HG02588 (cell line): ENCODE data around the gene CAPN14.

Source experiments
- ATAC-seq: cut with Tn5 transposase; IDR thresholded peaks from one replicate; pipeline ENCODE4 v1.9.1; 2021; ENCODE audit warnings: mild to moderate bottlenecking, moderate library complexity; ENCODE audit not compliant: unreplicated experiment

The CAPN14 gene

DNA sequence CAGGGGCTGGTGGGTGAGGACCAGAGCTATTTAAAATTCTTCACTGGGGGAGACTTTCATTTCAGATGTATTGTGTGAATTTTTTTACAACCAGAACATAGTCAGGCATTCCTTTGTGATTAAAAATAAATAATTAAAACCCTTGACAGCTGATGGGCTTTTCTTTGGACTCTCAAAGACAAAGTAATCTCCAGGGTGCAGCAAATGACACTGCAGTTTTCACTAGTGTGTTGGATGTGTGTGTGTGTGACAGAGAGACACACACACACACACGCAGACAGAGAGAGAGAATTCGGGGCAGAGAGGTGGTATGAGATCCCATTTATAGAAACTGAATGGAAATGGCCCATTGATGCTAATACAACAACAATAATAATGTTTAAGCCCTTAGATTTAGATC is 68.8 kb downstream of the CAPN14 start:
- ATAC-seq: no peak

DNA sequence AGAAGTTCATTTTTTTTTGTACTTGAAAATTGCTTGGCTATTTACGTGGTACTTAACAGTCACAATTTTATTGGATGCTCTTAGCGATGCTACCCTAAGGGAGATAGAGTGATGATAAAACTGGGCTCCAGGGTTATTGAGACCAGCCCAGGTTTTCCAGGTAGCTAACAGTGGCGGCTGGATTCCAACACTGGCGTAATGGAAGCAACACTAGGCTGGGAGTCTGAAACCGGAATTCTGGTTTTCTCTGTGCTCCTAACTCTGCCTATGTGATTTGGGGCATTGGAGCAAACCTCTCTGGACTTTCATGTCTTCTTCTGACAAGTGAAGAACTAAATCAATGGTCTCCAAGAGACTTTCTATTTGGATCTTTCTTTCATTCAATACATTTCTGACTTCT is 69.7 kb downstream of the CAPN14 start:
- ATAC-seq: no peak

GRCh38 chr2:31142110-31142509 is 75.2 kb downstream of the CAPN14 start:
- no peak for ATAC-seq

DNA sequence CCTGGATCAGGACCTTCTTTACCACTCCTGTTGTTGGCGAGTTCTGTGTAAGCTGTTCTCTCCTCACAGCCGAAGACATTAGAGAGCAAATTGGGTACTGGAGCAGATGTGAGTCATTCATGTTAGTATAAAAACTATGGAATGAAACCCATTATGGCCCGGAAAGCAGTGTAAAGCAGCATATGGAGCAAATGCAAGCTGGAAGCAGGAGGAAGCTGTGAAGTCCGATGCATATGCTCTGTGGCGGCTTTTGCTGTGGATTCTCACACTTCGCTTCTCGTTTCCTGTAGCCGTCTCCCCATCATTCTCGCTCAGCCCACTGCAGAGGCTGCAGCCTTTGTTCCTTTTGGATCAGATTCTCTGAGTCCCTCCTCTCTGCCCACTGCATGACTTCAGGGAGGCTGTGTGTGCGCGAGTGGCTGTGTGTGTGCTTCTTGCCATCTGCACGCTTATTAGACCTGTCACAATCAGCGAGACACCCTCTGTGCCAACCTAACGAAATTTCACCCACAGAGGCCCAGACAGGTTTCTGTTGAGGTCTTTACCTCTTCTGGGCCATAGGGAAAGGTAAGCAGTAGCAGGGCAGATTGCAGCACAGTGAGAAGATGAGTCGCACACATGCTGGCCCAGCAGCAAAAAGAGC is 75.8 kb downstream of the CAPN14 start:
- no peak for ATAC-seq

- no peak for ATAC-seq
Observed at GRCh38 chr2:31140151-31140550, 77.2 kb downstream of the CAPN14 start.

DNA sequence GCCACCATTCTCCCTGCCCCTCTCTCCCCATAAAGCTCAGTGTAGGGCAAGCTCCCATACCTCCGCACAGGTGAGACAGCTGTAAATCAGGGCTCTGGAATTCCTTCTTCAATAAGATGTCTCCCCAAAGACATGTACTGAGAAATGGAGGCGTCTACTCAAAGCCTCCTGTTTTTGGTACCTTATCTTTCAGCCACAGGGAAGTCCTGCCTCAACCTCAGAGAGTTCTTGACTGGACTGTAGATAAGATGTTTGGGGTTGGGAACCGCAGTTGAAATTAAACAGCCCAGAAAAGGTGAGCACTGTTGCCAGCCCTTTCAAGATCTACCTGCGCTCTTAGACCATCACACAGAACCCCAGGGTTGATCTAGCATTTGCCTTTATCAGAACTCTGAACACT is 77.6 kb downstream of the CAPN14 start:
- ATAC-seq: no peak

GRCh38 chr2:31138037-31138962 is 79.0 kb downstream of the CAPN14 start, which contains the start of gene GALNT14:
GALNT14 (minus strand) TSS chr2:31138440; CDS start chr2:31138086, 354 bp downstream.
- peak; percentile 43 for ATAC-seq

- ATAC-seq: peak; percentile 12
Observed at GRCh38 chr2:31137211-31138036, 79.9 kb downstream of the CAPN14 start.

GRCh38 chr2:31136732-31137131 is 80.6 kb downstream of the CAPN14 start:
- no peak for ATAC-seq

DNA sequence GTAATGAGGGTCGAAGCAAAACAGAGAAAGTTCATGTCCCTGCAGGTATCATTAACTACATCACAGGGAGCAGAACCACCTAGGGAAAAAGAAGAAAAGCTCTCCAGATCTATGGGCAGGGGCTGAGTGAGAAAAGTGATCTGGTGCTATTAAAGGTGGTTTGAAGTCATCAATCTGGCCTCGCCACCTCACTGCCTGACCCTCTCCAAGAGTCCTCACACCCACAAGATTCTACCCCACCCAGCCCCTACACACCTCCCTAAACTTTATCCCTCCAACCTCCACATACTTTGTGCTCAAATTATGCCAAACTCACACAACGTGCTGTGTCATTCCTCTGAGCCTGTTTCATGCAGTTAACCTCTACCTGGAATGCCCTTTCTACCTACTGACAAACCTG is 81.3 kb downstream of the CAPN14 start:
- ATAC-seq: no peak

- no peak for ATAC-seq
Observed at GRCh38 chr2:31134480-31134879, 82.8 kb downstream of the CAPN14 start.

DNA sequence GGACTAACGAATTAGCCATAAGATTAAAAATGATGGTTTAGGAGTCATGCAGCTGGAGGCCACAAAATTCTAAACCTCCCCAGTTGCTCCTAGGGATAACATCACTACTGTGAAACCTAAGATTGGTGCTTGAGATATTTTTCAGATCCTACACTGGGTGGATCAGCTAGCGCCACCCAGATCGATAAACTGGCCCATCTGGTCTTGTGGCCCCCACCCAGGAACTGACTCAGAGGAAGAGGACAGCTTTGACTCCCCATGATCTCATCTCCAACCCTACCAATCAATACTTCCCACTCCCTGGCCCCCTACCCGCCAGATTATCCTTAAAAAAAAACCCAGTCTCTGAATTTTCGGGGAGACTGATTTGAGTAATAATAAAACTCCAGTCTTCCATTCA is 84.5 kb downstream of the CAPN14 start:
- no peak for ATAC-seq

DNA sequence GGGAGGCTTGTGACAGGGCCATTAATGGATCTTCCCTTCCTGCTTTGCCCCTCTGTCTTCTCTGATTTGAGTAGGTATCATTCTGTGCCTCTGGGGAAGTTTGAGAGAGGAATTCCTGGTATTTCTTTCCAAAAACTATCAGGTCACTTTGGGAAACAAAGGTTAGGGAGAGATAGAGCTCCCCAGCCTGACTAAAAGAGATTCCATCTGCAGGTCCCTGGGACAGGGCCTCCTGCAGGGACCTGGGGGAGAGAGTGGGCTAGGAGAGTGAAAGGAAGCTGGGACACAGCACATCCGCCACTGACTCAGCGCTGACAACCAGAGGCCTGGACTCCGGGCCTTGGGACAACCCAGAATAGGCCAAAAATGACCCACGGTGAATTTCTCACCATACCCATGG is 85.4 kb downstream of the CAPN14 start:
- no peak for ATAC-seq

DNA sequence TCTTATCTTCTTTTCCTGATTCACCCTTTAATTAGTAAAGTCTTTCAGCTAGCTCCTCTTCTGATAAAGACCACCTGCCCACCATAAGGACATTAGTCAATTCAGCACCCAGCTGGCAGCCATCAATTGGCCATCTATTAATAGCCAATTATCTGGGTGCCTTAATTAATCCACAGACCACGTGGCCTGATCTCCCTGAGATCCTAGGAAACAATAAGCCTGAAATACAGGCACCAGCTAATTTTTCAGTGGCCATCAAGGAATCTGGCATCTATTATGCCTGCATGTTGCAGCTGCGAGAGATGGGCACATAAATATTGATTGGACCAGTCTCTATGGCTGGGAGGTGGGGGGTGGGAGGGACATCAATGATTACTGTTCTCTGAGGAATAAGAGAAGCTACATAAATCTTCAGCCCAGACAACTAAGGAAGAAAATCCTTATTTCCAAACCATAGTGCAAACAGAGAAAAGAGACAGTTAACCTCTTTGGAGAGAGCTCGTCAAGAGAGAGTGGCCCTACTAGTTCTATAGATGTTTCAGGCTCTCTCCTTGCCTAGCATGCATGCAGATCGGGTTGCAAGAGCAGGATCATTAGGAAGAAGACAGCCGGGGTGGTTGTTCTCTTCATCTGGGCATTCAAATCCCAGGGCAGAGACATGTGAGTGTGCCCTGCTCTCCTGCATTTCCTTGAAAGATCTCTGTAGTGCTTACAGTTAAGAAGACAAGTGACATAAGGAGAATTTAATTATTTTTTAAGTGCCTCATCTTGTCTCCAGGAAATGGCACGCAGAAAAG is 87.7 kb downstream of the CAPN14 start:
- no peak for ATAC-seq

DNA sequence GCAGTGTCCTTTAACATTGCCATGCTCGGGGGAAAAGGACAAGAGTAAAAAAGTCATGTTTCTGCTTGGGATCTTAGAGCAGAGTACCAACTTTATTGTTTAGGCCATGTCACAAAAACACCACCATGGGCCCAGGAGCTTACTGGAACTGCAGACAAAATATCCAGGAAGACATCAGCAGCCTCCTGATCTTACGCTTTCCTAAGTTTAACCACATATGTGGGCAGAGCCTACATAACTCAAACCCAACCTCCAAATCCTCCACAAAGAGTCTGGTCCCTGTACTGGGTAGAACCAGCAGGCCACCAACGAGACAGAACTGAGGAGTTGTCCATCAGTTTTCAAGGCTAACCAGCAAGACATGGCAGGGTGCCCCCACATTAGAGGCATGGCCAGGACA is 89.4 kb downstream of the CAPN14 start:
- ATAC-seq: no peak

- no peak for ATAC-seq
Observed at GRCh38 chr2:31125918-31126695, 91.2 kb downstream of the CAPN14 start.

- no peak for ATAC-seq
Observed at GRCh38 chr2:31124904-31125303, 92.4 kb downstream of the CAPN14 start.
